ENCODE measurements around the gene CES4A. TPM values are rescaled to one million over a fixed set of nuclear protein-coding genes. Genes with fewer than 3 reads are reported as not detected.

CES4A gene
- total RNA-seq, 1 experiment from 2014 or later: 0.61 TPM

DNA sequence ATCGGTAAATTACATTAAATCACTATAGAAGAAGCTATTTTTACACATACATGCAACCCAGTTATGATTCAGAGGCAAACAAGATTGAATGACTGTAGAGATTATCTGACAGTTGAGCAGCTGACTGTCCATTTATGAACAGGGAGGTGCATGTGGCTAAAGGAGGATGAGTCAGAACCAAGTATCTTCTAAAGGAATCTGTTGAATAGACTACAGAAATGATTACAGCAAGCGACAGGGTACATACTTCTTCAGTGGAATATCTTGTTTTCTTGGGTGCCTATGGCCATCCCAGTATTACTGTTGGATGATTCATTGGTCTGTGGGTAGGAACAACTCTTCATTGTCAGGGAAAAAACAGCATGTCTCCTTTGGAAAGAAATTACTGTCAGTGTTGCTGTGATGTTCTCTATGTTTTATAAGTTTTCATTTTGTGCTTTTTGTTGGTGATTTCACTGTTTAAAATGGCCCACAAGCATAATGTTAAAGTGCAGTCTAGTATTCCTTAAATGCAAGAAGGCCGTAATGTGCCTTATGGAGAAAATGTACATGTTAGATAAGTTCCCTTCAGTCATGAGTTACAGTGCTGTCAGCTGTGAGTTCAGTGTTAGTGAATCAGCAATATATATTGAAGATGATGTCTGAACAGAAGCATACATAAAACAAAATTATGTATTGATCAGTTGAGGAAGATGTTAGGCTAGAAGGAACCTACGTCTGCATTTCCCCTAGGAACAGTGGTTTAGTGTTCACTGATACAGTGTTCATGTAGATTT lies 67.5 kb downstream of the CES4A start:
- ATAC-seq (no peak), DNase-seq (ENCODE audit: low spot score) (no peak)
- H3K27me3 Mint-ChIP-seq (ENCODE audit: low read depth): no peaks in the 10 kb centered on the region
- H3K36me3 Mint-ChIP-seq: 0 out of 2 replicates have a peak, but pooled peaks cover 2% of the 10 kb centered on the region
- ChIA-PET CTCF (no interaction called here), POLR2A (no interaction called here)
- H3K9me3 Mint-ChIP-seq: no peaks in the 10 kb centered on the region
- H3K27ac Mint-ChIP-seq: no peak overlapping the region
- no peak overlapping the region for H3K4me3 Mint-ChIP-seq
- TF ChIP-seq, protein P1, sequence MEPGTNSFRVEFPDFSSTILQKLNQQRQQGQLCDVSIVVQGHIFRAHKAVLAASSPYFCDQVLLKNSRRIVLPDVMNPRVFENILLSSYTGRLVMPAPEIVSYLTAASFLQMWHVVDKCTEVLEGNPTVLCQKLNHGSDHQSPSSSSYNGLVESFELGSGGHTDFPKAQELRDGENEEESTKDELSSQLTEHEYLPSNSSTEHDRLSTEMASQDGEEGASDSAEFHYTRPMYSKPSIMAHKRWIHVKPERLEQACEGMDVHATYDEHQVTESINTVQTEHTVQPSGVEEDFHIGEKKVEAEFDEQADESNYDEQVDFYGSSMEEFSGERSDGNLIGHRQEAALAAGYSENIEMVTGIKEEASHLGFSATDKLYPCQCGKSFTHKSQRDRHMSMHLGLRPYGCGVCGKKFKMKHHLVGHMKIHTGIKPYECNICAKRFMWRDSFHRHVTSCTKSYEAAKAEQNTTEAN (CRISPR knock-in tag; IDR thresholded peaks at IDR 0.05): no peak
- TF ChIP-seq CREM (CRISPR knock-in tag; IDR thresholded peaks at IDR 0.05) (no peak), SMAD4 (CRISPR knock-in tag; IDR thresholded peaks at IDR 0.05) (no peak), JUN (CRISPR knock-in tag; IDR thresholded peaks at IDR 0.05) (no peak), NR2C2 (CRISPR knock-in tag; IDR thresholded peaks at IDR 0.05) (no peak), SP1 (CRISPR knock-in tag; conservative IDR thresholded peaks at IDR 0.05) (no peak), ZNF317 (CRISPR knock-in tag; IDR thresholded peaks at IDR 0.05; ENCODE audit: borderline replicate concordance, low read depth) (no peak), ESRRA (CRISPR knock-in tag; IDR thresholded peaks at IDR 0.05; ENCODE audit: borderline replicate concordance) (no peak)
- TF ChIP-seq, protein P2, sequence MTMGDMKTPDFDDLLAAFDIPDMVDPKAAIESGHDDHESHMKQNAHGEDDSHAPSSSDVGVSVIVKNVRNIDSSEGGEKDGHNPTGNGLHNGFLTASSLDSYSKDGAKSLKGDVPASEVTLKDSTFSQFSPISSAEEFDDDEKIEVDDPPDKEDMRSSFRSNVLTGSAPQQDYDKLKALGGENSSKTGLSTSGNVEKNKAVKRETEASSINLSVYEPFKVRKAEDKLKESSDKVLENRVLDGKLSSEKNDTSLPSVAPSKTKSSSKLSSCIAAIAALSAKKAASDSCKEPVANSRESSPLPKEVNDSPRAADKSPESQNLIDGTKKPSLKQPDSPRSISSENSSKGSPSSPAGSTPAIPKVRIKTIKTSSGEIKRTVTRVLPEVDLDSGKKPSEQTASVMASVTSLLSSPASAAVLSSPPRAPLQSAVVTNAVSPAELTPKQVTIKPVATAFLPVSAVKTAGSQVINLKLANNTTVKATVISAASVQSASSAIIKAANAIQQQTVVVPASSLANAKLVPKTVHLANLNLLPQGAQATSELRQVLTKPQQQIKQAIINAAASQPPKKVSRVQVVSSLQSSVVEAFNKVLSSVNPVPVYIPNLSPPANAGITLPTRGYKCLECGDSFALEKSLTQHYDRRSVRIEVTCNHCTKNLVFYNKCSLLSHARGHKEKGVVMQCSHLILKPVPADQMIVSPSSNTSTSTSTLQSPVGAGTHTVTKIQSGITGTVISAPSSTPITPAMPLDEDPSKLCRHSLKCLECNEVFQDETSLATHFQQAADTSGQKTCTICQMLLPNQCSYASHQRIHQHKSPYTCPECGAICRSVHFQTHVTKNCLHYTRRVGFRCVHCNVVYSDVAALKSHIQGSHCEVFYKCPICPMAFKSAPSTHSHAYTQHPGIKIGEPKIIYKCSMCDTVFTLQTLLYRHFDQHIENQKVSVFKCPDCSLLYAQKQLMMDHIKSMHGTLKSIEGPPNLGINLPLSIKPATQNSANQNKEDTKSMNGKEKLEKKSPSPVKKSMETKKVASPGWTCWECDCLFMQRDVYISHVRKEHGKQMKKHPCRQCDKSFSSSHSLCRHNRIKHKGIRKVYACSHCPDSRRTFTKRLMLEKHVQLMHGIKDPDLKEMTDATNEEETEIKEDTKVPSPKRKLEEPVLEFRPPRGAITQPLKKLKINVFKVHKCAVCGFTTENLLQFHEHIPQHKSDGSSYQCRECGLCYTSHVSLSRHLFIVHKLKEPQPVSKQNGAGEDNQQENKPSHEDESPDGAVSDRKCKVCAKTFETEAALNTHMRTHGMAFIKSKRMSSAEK (CRISPR knock-in tag; IDR thresholded peaks at IDR 0.05; ENCODE audit: borderline replicate concordance): no peak
- H3K4me1 Mint-ChIP-seq: no peaks in the 10 kb centered on the region

Other genes starting within 250 kb of the CES4A start
- 82.7 to 89.8 TPM (median 89.7 TPM) in 3 replicates for gene DYNC1LI2, start 237.0 kb upstream of the CES4A start, total RNA-seq (2021)
- not detected in 3 replicates for gene TERB1, start 187.0 kb upstream of the CES4A start, total RNA-seq (2021)
- 103 to 129 TPM (median 107 TPM) in 3 replicates for gene NAE1, start 157.6 kb upstream of the CES4A start, total RNA-seq (2021)
- 1.4 to 2.2 TPM (median 1.6 TPM) in 3 replicates for gene CA7, start 144.2 kb upstream of the CES4A start, total RNA-seq (2021)
- gene PDP2, start 108.1 kb upstream of the CES4A start, total RNA-seq (2021): 26.4 to 28.4 TPM (median 27.0 TPM) in 3 replicates
- not detected in 3 replicates for gene CDH16, start 69.7 kb upstream of the CES4A start, total RNA-seq (2021)
- 0.16 to 0.52 TPM (median 0.18 TPM) in 3 replicates for gene RRAD, start 63.1 kb upstream of the CES4A start, total RNA-seq (2021)
- gene CIAO2B, start 54.2 kb upstream of the CES4A start, total RNA-seq (2021): 59.7 to 72.7 TPM (median 71.4 TPM) in 3 replicates
- 21.6 to 29.7 TPM (median 23.2 TPM) in 3 replicates for gene CES2, start 53.1 kb upstream of the CES4A start, total RNA-seq (2021)
- 3.3 to 6.0 TPM (median 5.7 TPM) in 3 replicates for gene CES3, start 27.3 kb upstream of the CES4A start, total RNA-seq (2021)
- 36.9 to 40.9 TPM (median 37.1 TPM) in 3 replicates for gene CBFB, start 40.6 kb downstream of the CES4A start, total RNA-seq (2021)
- 16.9 to 18.8 TPM (median 17.4 TPM) in 3 replicates for gene PHAF1, start 121.4 kb downstream of the CES4A start, total RNA-seq (2021)
- 6.4 to 7.8 TPM (median 7.6 TPM) in 3 replicates for gene B3GNT9, start 162.4 kb downstream of the CES4A start, total RNA-seq (2021)
- gene TRADD, start 171.3 kb downstream of the CES4A start, total RNA-seq (2021): 1.4 to 2.1 TPM (median 1.7 TPM) in 3 replicates
- 1.1 to 1.2 TPM (median 1.1 TPM) in 3 replicates for gene FBXL8, start 171.4 kb downstream of the CES4A start, total RNA-seq (2021)
- gene HSF4, start 176.2 kb downstream of the CES4A start, total RNA-seq (2021): 2.2 to 2.5 TPM (median 2.3 TPM) in 3 replicates
- 8.5 to 10.6 TPM (median 9.7 TPM) in 3 replicates for gene NOL3, start 181.9 kb downstream of the CES4A start, total RNA-seq (2021)
- 40.8 to 54.3 TPM (median 50.5 TPM) in 3 replicates for gene MATCAP1, start 195.4 kb downstream of the CES4A start, total RNA-seq (2021)
- 4.0 to 4.9 TPM (median 4.8 TPM) in 3 replicates for gene EXOC3L1, start 201.5 kb downstream of the CES4A start, total RNA-seq (2021)
- 75.6 to 85.0 TPM (median 75.8 TPM) in 3 replicates for gene E2F4, start 203.6 kb downstream of the CES4A start, total RNA-seq (2021)
- gene ELMO3, start 210.5 kb downstream of the CES4A start, total RNA-seq (2021): 13.6 to 15.6 TPM (median 15.3 TPM) in 3 replicates
- 37.4 to 48.4 TPM (median 43.1 TPM) in 3 replicates for gene TMEM208, start 238.5 kb downstream of the CES4A start, total RNA-seq (2021)

All from WTC11 (cell line).